Measurements from ENCODE around the gene LAMP5. TPM values are rescaled to one million over a fixed set of nuclear protein-coding genes. Genes with fewer than 3 reads are reported as not detected.

The LAMP5 gene
- total RNA-seq, 4 donors from 2014 or later = 0.36 to 1.8 TPM; not detected in 2

DNA sequence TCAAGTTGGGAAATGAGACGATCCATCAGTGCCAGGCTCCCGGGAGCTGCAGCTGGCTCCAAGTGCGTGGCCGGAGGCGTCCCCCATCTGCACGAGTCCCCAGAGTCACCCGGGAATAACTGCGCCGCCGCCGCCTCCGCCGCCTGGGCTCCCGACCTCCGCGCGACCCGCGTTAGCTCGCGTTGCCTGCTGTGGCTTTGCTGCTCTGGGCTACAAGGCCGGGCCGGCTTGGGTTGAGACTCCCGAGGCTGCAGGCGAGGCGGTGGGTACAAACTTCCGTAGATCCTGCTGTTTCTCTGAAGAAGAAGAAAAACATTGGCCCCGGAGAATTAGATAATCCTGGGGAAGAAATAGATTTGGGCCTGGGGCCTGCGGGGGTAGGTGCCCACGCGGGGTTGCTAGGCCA is 7.4 kb upstream of the LAMP5 start:
- WGBS = 8% methylated on average over 19 of the region's 31 CpGs
- H3K4me1 ChIP-seq = peaks cover 9% of the 10 kb centered on the region

DNA sequence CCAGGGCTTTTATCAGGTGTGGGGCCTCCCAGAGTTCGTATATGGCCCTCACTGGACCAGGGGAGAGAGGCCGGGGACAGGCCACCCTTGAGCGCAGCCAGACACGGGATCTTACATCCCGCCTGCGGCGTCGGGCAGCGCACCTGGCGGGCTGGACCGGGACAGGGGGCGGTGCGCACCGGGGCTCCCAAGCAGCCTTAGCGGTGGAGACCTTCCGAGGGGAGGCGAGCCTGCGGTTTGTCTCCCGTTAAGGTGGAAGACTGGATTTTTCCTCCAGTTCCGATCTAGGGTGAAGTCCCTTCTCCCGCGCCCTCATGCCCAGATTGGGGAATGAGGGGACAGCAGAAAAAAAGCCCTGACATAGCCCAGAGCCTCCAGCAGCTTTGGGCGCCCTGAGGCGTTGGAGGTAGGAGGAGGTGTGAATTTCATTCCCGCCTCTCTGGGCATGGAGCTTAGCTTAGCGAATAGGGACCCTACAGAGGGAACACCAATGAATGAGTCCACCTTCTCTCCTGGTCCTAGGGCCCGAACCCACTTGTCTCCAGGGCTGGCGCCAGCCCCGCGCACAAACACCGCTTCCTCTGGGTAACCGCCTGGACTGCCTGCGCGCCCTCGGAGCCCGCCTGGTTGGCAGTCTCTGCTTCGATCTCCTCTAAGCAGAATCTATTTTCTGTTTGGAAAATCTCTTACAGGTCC is 6.7 kb upstream of the LAMP5 start:
- TF ChIP-seq POLR2AphosphoS5 (IDR thresholded peaks at IDR 0.05) (no peak), POLR2A (IDR thresholded peaks at IDR 0.05) (no peak), EP300 (IDR thresholded peaks at IDR 0.05) (no peak), CTCF (IDR thresholded peaks at IDR 0.05) (no peak)
- H3K4me3 ChIP-seq = no peak overlapping the region
- H3K27me3 ChIP-seq = peaks cover 71% of the 10 kb centered on the region
- H3K4me1 ChIP-seq = peaks cover 9% of the 10 kb centered on the region
- 14% methylated on average over 24 of the region's 37 CpGs for WGBS
- H3K27ac ChIP-seq = no peak overlapping the region
- H3K36me3 ChIP-seq = no peaks in the 10 kb centered on the region
- H3K9me3 ChIP-seq = no peaks in the 10 kb centered on the region
- DNase-seq (ENCODE audit: low spot score in 2 of 2) = no peak

More for the DNA sequence above, 7.4 kb upstream of the LAMP5 start:
- Histone ChIP-seq H3K27me3 (peaks cover 65% of the 10 kb centered on the region), H3K9me3 (no peaks in the 10 kb centered on the region), H3K27ac (no peak overlapping the region), H3K36me3 (no peaks in the 10 kb centered on the region), H3K4me3 (peak overlapping the region; percentile 21)
- TF ChIP-seq EP300 (IDR thresholded peaks at IDR 0.05) = no peak
- TF ChIP-seq POLR2A (IDR thresholded peaks at IDR 0.05) = no peak
- no peak for TF ChIP-seq CTCF (IDR thresholded peaks at IDR 0.05)
- TF ChIP-seq POLR2AphosphoS5 (IDR thresholded peaks at IDR 0.05) = no peak
- no peak for DNase-seq (ENCODE audit: low spot score in 2 of 2)

GRCh38 chr20:9508240-9508661 is 6.1 kb upstream of the LAMP5 start:
- TF ChIP-seq EP300 (IDR thresholded peaks at IDR 0.05) (no peak), CTCF (IDR thresholded peaks at IDR 0.05) (no peak), POLR2A (IDR thresholded peaks at IDR 0.05) (no peak), POLR2AphosphoS5 (IDR thresholded peaks at IDR 0.05) (no peak)
- no peaks in the 10 kb centered on the region for H3K36me3 ChIP-seq
- H3K27me3 ChIP-seq = peaks cover 72% of the 10 kb centered on the region
- 15% methylated on average over 23 of the region's 23 CpGs for WGBS
- H3K9me3 ChIP-seq = no peaks in the 10 kb centered on the region
- no peak overlapping the region for H3K27ac ChIP-seq
- no peak for DNase-seq (ENCODE audit: low spot score in 2 of 2)
- peaks cover 9% of the 10 kb centered on the region for H3K4me1 ChIP-seq
- no peak overlapping the region for H3K4me3 ChIP-seq

DNA sequence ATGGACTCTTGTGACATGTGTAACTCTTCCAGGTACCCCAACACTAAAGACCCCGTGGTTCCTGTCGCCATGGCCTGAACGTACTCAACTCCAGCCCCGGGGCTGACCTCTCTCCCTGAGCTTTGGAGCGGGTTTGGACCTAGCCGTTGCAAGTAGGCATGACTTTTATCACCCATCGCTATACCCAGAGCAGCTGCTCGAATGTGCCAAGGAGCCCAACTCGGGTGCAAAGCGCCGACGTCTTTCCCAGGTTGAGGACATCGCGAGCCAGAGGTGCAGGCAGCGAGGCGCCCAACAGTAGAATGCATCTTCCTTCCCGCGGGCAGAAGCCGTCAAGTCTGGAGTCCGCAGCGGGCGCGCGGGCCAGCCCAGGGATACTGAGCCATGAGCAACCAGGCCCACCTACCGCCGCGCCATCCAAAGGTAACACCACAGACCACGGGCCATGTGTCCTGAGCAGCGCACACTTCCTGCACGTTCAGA is 5.7 kb upstream of the LAMP5 start:
- Histone ChIP-seq H3K9me3 (no peaks in the 10 kb centered on the region), H3K27ac (no peak overlapping the region), H3K36me3 (no peaks in the 10 kb centered on the region), H3K4me1 (peaks cover 9% of the 10 kb centered on the region), H3K4me3 (no peak overlapping the region), H3K27me3 (peaks cover 73% of the 10 kb centered on the region)
- DNase-seq (ENCODE audit: low spot score in 2 of 2) = no peak
- WGBS = 9% methylated on average over 21 of the region's 30 CpGs
- no peak for TF ChIP-seq CTCF (IDR thresholded peaks at IDR 0.05)
- TF ChIP-seq POLR2A (IDR thresholded peaks at IDR 0.05) = no peak
- no peak for TF ChIP-seq POLR2AphosphoS5 (IDR thresholded peaks at IDR 0.05)
- no peak for TF ChIP-seq EP300 (IDR thresholded peaks at IDR 0.05)

DNA sequence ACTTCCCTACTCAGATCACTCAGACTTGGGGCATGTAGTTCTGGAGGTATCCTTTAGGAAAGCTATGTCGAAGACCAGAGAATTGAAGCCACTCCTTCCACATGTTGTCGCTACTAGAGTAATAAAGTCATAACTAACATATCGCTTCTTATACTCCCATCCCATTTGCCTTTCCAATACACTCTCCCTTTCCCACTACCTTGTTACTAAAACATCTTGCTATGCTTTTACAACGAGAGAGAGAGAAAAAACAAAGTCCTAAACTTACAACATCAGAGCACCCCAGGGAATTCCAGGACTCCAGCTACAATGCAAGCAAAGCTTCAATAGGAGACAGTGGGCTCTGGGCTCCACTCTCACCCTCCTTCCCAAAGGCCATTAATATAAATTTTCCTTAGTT is 5.1 kb upstream of the LAMP5 start:
- Histone ChIP-seq H3K4me1 (peaks cover 9% of the 10 kb centered on the region), H3K9me3 (no peaks in the 10 kb centered on the region), H3K4me3 (no peak overlapping the region), H3K36me3 (no peaks in the 10 kb centered on the region), H3K27ac (no peak overlapping the region), H3K27me3 (peaks cover 78% of the 10 kb centered on the region)
- 33% methylated on average over 4 of the region's 4 CpGs for WGBS
- no peak for DNase-seq (ENCODE audit: low spot score in 2 of 2)
- TF ChIP-seq POLR2AphosphoS5 (IDR thresholded peaks at IDR 0.05) (no peak), EP300 (IDR thresholded peaks at IDR 0.05) (no peak)

Data from suprapubic skin (tissue), 4 donors.